Germinal center (tissue), 1 donor: ENCODE measurements around the gene SLC4A5.

Experiments
- DNase-seq: peaks from one replicate; pipeline ENCODE4 v3.0.0; 2012; ENCODE audit warnings: mixed read lengths, low spot score

SLC4A5 gene, protein sequence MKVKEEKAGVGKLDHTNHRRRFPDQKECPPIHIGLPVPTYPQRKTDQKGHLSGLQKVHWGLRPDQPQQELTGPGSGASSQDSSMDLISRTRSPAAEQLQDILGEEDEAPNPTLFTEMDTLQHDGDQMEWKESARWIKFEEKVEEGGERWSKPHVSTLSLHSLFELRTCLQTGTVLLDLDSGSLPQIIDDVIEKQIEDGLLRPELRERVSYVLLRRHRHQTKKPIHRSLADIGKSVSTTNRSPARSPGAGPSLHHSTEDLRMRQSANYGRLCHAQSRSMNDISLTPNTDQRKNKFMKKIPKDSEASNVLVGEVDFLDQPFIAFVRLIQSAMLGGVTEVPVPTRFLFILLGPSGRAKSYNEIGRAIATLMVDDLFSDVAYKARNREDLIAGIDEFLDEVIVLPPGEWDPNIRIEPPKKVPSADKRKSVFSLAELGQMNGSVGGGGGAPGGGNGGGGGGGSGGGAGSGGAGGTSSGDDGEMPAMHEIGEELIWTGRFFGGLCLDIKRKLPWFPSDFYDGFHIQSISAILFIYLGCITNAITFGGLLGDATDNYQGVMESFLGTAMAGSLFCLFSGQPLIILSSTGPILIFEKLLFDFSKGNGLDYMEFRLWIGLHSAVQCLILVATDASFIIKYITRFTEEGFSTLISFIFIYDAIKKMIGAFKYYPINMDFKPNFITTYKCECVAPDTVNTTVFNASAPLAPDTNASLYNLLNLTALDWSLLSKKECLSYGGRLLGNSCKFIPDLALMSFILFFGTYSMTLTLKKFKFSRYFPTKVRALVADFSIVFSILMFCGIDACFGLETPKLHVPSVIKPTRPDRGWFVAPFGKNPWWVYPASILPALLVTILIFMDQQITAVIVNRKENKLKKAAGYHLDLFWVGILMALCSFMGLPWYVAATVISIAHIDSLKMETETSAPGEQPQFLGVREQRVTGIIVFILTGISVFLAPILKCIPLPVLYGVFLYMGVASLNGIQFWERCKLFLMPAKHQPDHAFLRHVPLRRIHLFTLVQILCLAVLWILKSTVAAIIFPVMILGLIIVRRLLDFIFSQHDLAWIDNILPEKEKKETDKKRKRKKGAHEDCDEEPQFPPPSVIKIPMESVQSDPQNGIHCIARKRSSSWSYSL

DNA sequence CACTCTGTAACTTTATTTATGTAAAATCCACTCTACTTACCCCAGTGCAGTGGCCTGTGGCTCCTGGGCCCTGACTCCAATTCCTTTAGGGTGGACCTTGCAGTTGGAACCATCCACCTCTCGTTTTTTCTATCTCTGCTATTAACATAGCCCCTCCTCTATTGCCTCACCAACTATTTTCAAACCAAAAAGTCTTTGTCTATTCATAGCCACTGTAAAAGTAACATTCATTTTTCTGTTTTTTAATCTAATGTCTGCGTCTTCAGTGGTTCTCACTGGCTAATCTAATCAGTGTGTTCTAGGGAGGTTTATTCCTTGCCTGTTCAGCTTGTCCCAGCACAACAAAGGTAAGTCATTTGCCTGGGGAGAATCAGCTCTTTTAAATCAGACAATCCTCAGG is at the start of gene SLC4A5:
TSS of gene SLC4A5 (minus strand) at position 101 of the 400 bp plus-strand sequence. CDS start 28,393 bp downstream, outside the sequence.
- DNase-seq, result no peak

DNA sequence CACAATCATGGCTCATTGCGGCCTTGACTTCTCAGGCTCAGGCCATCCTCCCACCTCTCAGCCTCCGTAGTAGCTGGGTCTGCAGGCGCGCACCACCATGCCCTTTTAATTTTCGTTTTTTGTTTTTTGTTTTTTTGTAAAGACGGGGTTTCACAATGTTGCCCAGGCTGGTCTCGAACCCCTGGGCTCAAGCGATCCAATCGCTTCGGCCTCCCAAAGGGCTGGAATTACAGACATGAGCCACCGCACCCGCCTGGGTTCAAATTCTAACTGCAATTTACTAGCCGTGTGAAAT is 49.2 kb upstream of the SLC4A5 start:
- no peak for DNase-seq

DNA sequence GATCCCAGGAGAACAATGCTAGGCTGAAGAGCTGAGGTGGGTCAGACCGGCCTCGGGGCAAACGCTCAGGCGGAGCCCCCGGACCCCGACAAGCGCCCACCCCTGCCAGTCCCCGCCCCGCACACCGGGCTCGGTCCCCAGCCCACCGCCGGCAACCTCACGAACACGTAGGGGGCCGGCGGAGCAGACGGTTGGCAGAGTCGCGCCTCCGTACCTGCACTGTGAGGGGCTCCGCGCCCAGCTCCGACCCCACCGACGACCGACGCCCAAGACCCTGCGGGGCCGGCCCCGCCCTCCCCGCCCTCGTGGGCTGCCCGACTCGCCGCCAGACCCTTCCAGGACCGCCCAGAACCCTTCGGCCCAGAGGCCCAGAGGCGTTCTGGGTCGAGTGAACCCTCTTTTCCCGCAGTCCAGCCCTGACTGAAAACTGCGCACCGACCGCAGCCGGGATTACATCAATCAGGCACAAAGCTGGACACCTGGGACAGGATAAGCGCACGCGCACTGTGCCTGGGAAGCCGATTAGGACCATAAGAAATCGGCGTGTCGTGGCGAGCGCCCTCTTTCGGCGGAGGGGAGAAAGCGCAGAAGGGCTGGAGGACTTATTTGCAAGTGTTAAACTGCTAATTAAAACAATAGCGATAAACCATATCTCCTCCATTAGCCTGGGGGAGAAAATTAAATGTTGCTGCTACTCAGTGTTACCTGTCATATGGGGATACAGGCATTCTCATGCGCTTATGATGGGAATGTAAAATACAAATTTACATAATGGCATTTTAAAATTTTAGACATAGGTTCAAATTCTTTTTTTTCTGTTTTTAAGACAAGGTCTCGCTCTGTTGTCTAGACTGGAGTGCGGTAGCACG is 48.6 kb upstream of the SLC4A5 start:
- DNase-seq, result peak; percentile 95

DNA sequence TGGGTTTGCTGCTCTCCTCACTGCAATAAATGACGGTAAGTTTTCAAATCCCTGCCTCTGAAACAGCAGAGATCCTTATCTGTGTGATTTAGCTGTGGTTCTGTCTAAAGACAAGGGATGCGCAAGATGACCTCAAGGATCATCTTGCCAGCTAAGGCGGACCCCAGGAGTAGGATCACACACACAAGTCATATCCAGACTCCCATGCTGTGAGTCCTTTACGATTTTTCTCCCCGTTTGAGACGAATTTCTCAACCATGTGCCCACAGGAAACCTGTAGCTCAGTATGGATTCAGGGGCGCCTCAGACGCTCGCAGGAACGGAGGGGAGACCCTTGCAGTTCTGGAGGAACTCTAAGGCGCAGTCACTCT is 48.0 kb upstream of the SLC4A5 start:
- no peak for DNase-seq

DNA sequence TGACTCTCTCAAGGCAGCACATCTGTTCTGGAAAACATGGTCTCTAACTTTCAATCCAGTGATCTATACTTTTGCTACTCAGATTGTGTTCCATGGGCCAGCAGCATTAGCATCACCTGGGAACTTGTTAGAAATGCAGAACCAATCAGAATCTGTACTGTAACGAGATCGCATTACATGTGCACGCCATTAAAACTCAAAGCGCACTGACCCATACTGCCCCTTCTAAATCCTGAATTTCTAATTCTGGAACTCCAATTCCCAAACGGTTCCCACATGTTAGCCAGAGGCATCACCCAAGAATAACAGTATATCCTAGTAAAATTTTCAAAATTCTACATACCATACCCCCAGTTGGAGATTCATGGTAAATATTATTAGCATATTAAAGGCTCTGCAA is 47.4 kb upstream of the SLC4A5 start:
- no peak for DNase-seq

DNA sequence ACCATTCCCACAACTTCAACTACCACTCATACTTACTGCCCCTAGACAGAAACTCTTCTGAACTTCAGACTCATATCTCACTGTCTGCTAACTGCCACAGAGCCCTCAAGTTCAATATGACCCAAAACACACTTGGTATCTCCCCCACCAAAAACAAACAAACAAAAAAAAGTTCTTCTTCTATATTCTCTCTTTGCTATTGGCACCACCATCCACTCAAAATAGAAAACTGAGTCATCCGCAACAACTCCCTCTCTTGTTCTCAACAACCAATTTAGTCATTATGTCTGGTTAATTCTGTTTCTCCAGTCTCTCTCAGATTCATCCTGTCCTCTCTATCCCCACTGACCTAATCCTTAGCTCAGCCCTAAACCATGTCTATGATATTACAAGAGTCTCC is 44.1 kb upstream of the SLC4A5 start:
- no peak for DNase-seq

DNA sequence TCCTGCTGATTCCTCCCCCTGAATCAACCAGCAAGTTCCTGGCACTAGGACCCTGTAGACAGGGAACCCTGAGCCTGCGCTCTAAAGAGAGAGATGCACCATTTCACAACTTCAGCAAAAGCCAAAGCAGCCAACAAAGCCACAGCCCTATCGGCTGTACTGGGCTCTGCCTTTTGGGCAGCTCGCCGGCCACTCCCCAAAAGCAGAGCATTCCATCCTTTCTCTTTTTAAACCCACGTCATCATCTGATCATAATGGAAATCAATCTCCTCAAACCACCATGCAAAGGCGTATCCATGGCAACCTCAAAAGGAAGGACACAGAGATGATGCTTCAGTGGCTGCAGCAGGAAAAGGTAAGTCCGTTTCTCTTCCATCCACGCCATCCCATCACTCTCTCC is 42.2 kb upstream of the SLC4A5 start:
- DNase-seq, result no peak

DNA sequence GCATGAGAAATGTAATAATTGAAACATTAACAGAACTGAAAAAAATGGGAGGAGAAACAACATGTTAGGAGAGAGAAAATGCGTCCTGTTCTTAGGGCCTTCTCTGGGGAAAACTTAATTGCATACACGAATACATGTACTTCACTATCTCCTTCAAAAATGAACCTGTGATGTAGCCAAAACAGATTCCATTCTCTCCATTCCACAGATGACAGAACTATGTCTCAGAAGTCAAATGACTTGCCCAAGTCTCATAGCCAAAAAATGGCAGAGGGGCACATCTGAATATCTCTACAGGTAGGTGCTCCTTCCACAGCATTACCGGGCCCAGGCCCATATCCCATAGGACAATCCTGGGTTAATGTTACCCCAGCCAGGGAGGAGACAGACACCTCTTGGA is 40.8 kb upstream of the SLC4A5 start:
- no peak for DNase-seq

DNA sequence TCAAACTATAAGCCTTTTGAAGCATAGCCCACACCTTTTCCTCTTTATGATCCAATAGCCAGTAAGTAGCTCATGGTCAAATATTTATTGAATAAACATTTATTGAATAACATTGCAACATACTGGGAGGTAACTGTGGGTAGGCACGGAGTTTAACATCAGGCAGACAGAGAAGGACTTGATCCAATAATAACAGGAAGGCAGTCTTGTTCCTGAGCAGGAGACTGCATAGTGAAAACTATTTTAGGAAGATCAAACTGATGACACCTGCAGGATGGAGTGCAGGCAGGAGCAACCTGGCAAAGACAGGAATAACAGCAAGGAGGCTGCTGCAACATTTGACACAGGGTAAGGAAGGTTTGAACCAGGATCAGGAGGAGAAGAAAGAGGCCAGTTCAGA is 40.0 kb upstream of the SLC4A5 start:
- no peak for DNase-seq

DNA sequence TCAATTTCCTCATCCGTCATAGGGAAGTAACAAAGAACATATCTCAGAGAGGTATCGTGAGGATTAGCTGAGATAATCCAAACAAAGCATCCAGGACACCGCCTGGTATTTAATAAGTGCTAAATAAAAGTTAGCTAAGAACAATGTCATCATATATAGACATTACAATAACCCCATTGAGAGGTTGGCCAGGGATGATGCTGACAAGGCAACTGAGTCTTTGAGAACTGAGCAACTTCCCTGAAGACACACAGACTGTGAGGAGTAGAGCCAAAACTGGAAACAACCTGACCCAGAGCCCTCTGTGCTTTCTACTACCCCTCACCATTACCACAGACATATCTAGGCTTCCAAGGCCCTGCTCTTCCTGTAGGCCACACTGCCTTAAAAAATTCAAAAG is 38.5 kb upstream of the SLC4A5 start:
- no peak for DNase-seq

DNA sequence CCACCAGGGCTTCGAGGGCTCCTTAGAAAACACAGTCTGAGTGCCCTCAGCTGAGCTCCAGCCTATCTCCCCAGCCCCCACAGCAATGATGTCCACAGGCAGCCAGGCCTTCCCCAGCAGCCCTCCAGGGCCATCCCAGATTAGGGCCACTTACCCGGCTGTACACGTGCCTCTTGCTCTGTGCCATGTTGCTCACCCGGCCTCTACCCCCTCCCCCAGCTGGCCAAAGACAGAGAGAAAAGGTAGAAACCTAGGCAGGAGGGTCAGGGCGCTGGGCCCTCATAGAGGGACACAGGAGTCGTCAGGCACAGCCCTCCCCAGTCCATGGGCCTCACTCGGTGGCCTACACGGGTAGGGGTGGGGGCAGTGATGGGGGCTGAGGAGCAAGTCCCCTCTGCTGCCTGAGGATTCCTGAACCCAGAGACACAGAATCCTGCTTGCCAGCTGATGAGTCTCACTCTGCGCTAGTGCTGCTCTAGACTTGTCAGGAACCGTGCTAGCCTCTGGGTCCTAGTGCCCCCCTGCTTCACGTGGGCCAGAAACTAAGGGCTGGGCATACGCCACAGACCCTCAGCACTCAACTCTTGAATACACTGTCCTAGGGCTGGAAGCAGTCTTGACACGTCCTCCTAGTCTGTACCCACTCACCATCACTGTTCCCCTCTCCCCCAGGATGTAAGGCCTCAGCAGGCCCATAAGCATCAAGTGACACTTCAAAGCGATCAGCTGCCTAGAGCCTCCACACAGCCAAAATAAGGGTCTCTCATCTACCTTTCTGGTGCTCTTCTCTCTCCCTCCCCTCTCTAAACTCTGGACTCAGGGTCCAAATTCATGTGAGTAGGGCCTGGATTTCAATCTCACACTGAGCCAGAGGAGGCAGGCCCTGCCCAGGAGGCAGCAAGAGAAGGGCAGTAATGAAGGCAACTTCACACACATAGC is 36.9 kb upstream of the SLC4A5 start, which contains the start of gene DCTN1:
TSS of gene DCTN1 (minus strand) at position 461 of the 939 bp plus-strand sequence. CDS start at position 187, 274 bp downstream.
- DNase-seq, result no peak

DNA sequence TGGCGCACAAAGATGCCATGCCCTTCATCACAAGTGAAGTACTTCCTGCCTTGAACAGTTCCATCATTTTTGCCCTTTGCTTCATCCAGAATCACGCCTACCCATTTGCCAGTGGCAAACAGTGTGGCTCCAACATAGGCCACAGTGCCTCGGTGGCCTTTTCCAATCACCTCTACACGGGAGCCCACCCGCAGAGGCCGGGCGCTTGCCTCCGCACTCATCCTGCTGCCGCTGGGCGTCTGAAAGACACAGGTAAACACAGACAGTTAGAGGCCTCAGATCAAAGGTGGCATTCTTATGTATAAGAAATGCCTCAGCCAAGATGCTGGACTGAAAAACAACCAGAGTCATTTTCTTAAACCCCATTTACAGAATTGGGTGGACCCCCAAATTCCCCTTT is 34.8 kb upstream of the SLC4A5 start:
- DNase-seq, result no peak

DNA sequence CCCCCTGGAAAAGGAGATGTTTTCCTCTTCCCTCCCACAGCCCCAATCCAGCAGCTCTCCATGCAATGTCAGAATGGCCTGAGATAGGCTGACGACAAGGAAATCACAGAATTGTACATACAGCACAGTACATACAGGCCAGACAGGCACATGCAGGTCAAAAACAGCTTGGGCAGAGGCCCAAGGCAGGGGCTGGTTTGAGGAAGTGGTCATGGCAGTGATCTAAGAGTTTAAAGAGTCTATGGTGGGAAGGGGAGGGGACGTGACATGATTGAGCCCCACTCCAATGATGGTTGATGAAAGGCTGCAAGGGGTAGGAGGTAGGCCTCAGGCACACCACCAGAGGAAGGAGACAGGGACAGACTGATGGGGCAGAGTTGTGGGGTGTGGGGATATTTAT is 32.6 kb upstream of the SLC4A5 start:
- DNase-seq, result no peak

DNA sequence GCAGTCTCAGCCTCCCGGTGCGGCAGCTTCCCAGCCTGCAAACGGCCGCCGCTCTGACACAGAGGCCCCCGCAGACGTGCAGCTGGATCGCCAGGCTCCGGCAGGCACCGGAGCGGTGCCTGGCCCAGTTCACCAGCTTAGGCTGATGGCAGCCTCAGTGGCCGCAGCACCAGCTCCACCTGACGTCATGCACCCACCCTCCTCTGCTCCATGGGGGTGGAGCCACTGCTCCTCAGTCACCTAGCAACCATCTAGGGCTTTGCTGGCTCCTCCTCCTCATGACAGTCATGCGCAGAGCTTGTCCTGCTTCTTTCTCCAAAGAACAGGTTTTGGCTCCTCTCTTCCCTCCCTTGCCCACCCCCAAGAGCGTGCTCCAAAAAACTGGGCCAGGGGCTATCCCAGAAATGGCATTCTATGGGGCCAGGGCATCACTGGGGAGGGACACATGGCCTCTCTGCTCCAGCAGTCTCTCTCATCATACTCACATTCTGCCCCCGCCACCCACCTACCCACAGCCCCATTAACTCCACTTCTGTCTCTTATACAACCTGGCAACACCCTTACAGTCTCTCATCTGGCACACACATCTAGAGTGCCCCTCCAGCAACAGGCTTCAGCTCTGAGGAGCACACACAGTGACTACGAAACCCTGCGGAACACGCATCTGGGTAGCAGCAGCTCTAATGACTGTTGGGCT is 31.4 kb upstream of the SLC4A5 start:
- DNase-seq, result no peak

DNA sequence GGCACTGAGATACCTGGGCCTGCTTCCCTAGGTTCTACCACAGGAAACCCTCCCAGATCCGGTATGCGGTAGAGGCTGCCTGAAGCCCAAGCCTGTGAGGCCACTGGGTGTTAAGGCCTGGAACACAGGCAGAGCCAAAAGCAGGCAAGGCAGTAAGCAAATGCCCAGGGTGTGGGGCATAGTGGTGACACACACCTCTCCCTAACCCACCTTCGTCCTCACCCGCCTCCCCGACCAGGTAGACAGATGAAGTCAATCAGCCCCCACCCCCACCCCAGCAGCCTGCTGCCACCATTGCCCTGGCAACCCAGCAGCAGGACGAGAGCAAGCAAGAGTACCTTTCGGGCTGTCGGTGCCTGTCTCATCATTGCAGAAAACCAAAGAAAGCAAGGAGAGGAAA is 30.8 kb upstream of the SLC4A5 start:
- DNase-seq, result no peak

DNA sequence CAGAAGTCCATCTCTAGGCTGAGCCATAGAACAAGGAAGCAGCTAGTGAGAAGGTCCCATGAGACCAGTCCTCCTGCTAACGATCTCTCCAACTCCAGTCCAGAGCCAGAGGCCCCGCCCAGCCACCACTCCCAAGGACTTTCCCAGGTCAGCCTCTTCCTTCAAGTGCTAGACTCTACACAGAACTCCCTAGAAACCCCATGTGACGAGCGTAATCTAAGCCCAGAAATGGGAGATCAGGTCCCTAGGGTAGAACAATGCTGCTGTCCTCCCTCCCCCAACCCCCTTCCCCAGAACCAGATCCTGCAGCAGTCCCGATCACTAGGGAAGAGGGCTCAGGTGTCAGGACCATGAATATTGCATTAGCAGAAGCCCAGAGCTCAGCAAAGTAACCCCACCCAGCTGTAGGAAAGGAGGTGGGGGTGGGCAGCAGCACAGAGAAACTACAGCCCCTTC is 30.0 kb upstream of the SLC4A5 start:
- DNase-seq, result no peak

DNA sequence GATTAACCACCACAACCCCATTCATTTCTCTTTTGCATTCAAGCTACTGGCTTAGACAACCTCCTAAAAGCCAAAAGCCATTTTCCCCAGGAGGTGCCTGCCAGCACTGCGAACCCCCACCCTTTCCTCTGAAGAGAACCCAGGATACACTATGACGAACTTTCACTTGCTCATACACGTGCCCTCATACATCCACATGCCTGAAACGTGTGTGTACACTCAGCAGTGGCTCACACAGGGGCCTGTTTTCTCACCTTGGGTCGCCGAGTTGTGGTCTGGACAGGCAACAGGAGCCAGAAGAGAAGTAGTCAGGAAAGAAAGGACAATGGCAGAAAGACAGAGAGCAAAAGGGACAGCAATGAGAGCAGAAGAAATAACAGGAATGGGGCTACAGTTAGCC is 29.5 kb upstream of the SLC4A5 start:
- no peak for DNase-seq

DNA sequence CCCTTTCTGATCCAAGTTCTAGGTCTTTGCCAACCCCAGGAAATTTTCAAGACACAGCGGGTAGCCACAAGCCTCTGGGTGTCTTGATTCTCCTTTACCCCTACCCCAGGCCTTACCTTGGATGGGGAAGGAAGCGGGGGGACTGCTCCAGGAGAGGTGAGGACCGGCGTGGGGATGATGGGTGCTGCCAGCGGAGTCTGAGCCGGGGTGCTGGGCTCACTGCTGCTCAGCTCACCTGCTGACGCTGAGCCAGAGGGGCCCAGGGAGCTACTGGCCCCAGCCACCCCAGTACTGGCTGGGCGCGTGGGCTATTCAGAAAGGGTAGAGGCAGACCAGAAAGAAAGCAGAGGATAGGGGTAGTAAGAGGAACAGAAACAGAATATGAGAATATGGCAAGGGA is 28.2 kb upstream of the SLC4A5 start:
- DNase-seq, result no peak

DNA sequence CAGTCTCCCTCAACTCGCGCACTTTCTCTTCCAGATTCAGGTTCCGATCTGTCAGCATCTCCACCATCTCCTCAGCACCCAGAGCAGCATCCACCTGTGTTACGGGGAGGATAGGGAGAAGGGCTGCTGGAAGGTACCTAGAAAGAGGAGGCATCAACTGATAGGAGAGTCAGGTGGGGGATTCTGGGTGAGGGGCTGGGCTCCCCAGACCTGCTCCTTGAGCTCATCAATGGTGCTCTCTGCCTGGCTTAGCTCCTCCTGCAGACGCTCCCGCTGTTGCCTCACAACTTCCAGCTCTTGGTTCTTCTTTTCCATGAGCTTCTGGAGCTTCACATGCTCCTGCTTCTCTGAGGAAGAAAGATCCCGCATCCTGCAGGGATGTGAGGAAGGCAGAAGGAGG is 26.8 kb upstream of the SLC4A5 start:
- no peak for DNase-seq

DNA sequence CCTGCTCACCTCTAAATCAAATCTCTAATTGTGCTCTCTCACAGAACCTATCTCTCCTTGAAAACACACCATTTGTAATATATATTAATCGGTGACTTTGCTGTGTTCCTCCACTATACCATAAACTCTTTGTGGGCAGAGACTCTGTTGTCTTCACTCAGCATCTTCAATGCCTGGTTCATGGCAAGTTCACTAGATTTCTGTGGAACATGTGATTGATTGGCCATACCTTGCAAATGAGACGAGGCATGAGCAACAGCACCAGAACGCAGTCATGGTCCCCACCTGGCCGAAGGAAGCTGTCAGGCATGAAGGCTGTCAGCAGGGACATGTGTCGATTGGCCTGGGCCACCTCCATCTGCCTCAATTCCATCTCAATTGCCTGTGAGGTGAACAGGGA is 25.3 kb upstream of the SLC4A5 start:
- no peak for DNase-seq
